Spleen (tissue), 11 donors: ENCODE results near the gene CCDC34. TPM values are rescaled to one million over a fixed set of nuclear protein-coding genes. Genes with fewer than 3 reads are reported as not detected.

Experiments
- DNase-seq: peaks from one replicate; pipeline ENCODE4 v3.0.0-alpha.2; 2020
- H3K27ac ChIP-seq, 8 donors: fragments of 200-600 bp; sonication (generic) in 7 of 8; 1 replicate in 4 of 8; 2 replicates in 4 of 8; pipeline versions ENCODE4 v1.5.0 to v1.8.0; 2016 to 2021; ENCODE audit warnings: inconsistent platforms in 4 of 8, mild to moderate bottlenecking in 4 of 8, moderate library complexity in 1 of 8
- H3K27me3 ChIP-seq, 7 donors: fragments of 200-600 bp; sonication (generic) in 6 of 7; replicated peaks in 1 of 7; 1 replicate in 4 of 7; 2 replicates in 3 of 7; pipeline versions ENCODE4 v1.5.0 to v1.8.0; 2016 to 2021; ENCODE audit warnings: inconsistent platforms in 3 of 7, mild to moderate bottlenecking in 1 of 7
- H3K36me3 ChIP-seq, 6 donors: fragments of 200-600 bp; sonication (generic) in 5 of 6; 1 replicate in 4 of 6; 2 replicates in 2 of 6; pipeline versions ENCODE4 v1.5.0 to v1.8.0; 2016 to 2021; ENCODE audit warnings: inconsistent platforms in 2 of 6
- H3K4me1 ChIP-seq, 6 donors: fragments of 200-600 bp; sonication (generic) in 5 of 6; 1 replicate in 3 of 6; 2 replicates in 3 of 6; pipeline versions ENCODE4 v1.5.0 to v1.8.0; 2016 to 2021; ENCODE audit warnings: inconsistent platforms in 3 of 6
- H3K4me3 ChIP-seq, 8 donors: fragments of 200-600 bp; sonication (generic) in 7 of 8; 1 replicate in 4 of 8; 2 replicates in 4 of 8; pipeline versions ENCODE4 v1.5.0 to v1.8.0; 2016 to 2021; ENCODE audit warnings: inconsistent platforms in 4 of 8, mild to moderate bottlenecking in 4 of 8, moderate library complexity in 2 of 8
- H3K9me3 ChIP-seq, 8 donors: fragments of 200-600 bp; sonication (generic) in 7 of 8; 1 replicate in 4 of 8; 2 replicates in 4 of 8; pipeline versions ENCODE4 v1.5.0 to v1.8.0; 2016 to 2021; ENCODE audit warnings: inconsistent platforms in 4 of 8
- CTCF ChIP-seq, 11 experiments: fragments of 200-600 bp in 7 of 11; fragments of 450-650 bp in 4 of 11; sonication (generic) in 4 of 11; IDR thresholded peaks in 8 of 11; conservative IDR thresholded peaks in 3 of 11; 1 replicate in 7 of 11; 2 replicates in 4 of 11; pipeline versions ENCODE4 v1.4.0 to v1.8.0; 2016 to 2021; ENCODE audit warnings: antibody characterized with exemption in 11 of 11, inconsistent platforms in 4 of 11, mild to moderate bottlenecking in 1 of 11
- POLR2A ChIP-seq, 3 donors: fragments of 450-650 bp; IDR thresholded peaks; one replicate each; pipeline ENCODE4 v1.5.1; 2017; ENCODE audit warnings: antibody characterized with exemption in 3 of 3, mild to moderate bottlenecking in 1 of 3
- POLR2AphosphoS5 ChIP-seq, 3 donors: sonication (generic); formaldehyde crosslinking; IDR thresholded peaks; one replicate each; pipeline ENCODE4 v1.5.1; 2017; ENCODE audit warnings: antibody characterized with exemption in 3 of 3
- WGBS, 5 donors: extraction: QIAGEN DNeasy Blood & Tissue Kit in 3 of 5; methylation state at CpG; one replicate each; pipeline versions ENCODE4 v1.1.5 to v1.1.7; 2013 to 2018; 5-methylcytosine and 5-hydroxymethylcytosine counted together
- intact Hi-C: fragments of 100-400 bp; cut with DNase I; formaldehyde crosslinking; loops from one replicate; pipeline ENCODE4 v1.15.0; 2023; ENCODE audit warnings: low total_unique reads
- polyA plus RNA-seq, 3 donors: library from polyadenylated mRNA; stranded (reverse); fragments of 200-250 nt; gene quantifications; one replicate each; pipeline ENCODE4 v1.2.1, GENCODE V29; 2013
- total RNA-seq, 7 donors: library from RNA; depleted of rRNA in 3 of 7; stranded (reverse); fragments of >200 nt in 3 of 7; fragmentation: NEBNext Ultra II Directional in 4 of 7; extraction: Animal tissue kit (Norgen Biotek cat#: 25700) in 4 of 7; gene quantifications; one replicate each; pipeline versions ENCODE4 v1.1.0 to v1.2.1, GENCODE V29; 2016 to 2021
- donor health status: healthy with polysubstance abuse.
- donor health status: DM: no; HTN: no; CAD: no; lungs with moderate emphysema.
- donor health status: DM: no; HTN: no; CAD: no.
- donor health status: Bipolar disorder and iron deficiency.
- donor health status: healthy.
- donor health status: DM: no; HTN: no; CAD: no.
- donor health status: DM: yes; HTN: yes; CAD: no.

Gene CCDC34
- total and polyA plus RNA-seq, 10 donors, result 2.2 to 6.1 (median 3.5) TPM

GRCh38 chr11:27295928-27296327 is 67.1 kb downstream of the CCDC34 start:
- no peaks in the 10 kb centered on the region for H3K36me3 ChIP-seq
- no peak overlapping the region for H3K4me3 ChIP-seq
- peak overlapping the region in 1 of 8 donors; percentile 10 for H3K27ac ChIP-seq
- intact Hi-C loops, result loop anchor here (5.0 kb wide), 1 partner anchor 114 kb away; no protein-coding TSS in a partner anchor
- no peaks in the 10 kb centered on the region for H3K27me3 ChIP-seq
- H3K9me3 ChIP-seq, result peaks cover 0 to 17% (median 11%) of the 10 kb centered on the region in 8 donors
- TF ChIP-seq CTCF (IDR thresholded peaks at IDR 0.05 in 8 of 11, conservative IDR thresholded peaks at IDR 0.05 in 3 of 11) (no peak), POLR2AphosphoS5 (IDR thresholded peaks at IDR 0.05) (no peak), POLR2A (IDR thresholded peaks at IDR 0.05) (no peak)
- WGBS, 5 donors, result 74 to 92% (median 87%) methylated on average over 1 of the region's 1 CpG
- DNase-seq, result no peak
- H3K4me1 ChIP-seq, result peaks cover 0 to 4% (median 0%) of the 10 kb centered on the region in 6 donors

- intact Hi-C loops, result loop anchor here (5.0 kb wide), 1 partner anchor 112 kb away; no protein-coding TSS in a partner anchor
- DNase-seq, result no peak
- Histone ChIP-seq H3K4me1 (peaks cover 0 to 4% (median 0%) of the 10 kb centered on the region in 6 donors), H3K36me3 (no peaks in the 10 kb centered on the region), H3K27ac (no peak overlapping the region), H3K4me3 (no peak overlapping the region), H3K9me3 (peaks cover 0 to 26% (median 19%) of the 10 kb centered on the region in 8 donors), H3K27me3 (no peaks in the 10 kb centered on the region)
- 72 to 84% (median 80%) methylated on average over 4 of the region's 4 CpGs for WGBS, 5 donors
- TF ChIP-seq CTCF (IDR thresholded peaks at IDR 0.05 in 8 of 11, conservative IDR thresholded peaks at IDR 0.05 in 3 of 11), result no peak
- TF ChIP-seq POLR2AphosphoS5 (IDR thresholded peaks at IDR 0.05), result no peak
These were observed 68.4 kb downstream of the CCDC34 start for GRCh38 chr11:27294654-27295053.

GRCh38 chr11:27293515-27294417 is 69.2 kb downstream of the CCDC34 start:
- WGBS, 5 donors, result 58 to 85% (median 79%) methylated on average over 5 to 6 of the region's 6 CpGs
- no peak overlapping the region for H3K4me3 ChIP-seq
- TF ChIP-seq POLR2A (IDR thresholded peaks at IDR 0.05), result no peak
- no peak for DNase-seq
- no peak overlapping the region for H3K27ac ChIP-seq
- peaks cover 0 to 4% (median 0%) of the 10 kb centered on the region in 6 donors for H3K4me1 ChIP-seq
- no peaks in the 10 kb centered on the region for H3K36me3 ChIP-seq
- intact Hi-C loops, result no loop called here
- no peaks in the 10 kb centered on the region for H3K27me3 ChIP-seq
- H3K9me3 ChIP-seq, result peaks cover 0 to 26% (median 19%) of the 10 kb centered on the region in 8 donors

GRCh38 chr11:27292637-27293010 is 70.4 kb downstream of the CCDC34 start:
- Histone ChIP-seq H3K27me3 (no peaks in the 10 kb centered on the region), H3K4me1 (peaks cover 0 to 4% (median 0%) of the 10 kb centered on the region in 6 donors), H3K36me3 (no peaks in the 10 kb centered on the region), H3K27ac (peak overlapping the region in 2 of 8 donors; percentile 13 to 39), H3K4me3 (no peak overlapping the region), H3K9me3 (peaks cover 0 to 26% (median 19%) of the 10 kb centered on the region in 8 donors)
- intact Hi-C loops, result no loop called here
- 34 to 68% (median 36%) methylated on average over 2 of the region's 2 CpGs for WGBS, 5 donors
- no peak for DNase-seq
- TF ChIP-seq POLR2AphosphoS5 (IDR thresholded peaks at IDR 0.05) (no peak), CTCF (IDR thresholded peaks at IDR 0.05 in 8 of 11, conservative IDR thresholded peaks at IDR 0.05 in 3 of 11) (no peak), POLR2A (IDR thresholded peaks at IDR 0.05) (no peak)
